NCI-H748 treated with DMSO at 0.1 percent for 48 hours (cell line): ENCODE data around the gene TEF.

Experiments used
- DNase-seq: peaks from one replicate; lab custom pipeline; 2025; lab: John Stamatoyannopoulos, UW

Gene TEF, protein sequence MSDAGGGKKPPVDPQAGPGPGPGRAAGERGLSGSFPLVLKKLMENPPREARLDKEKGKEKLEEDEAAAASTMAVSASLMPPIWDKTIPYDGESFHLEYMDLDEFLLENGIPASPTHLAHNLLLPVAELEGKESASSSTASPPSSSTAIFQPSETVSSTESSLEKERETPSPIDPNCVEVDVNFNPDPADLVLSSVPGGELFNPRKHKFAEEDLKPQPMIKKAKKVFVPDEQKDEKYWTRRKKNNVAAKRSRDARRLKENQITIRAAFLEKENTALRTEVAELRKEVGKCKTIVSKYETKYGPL

DNA sequence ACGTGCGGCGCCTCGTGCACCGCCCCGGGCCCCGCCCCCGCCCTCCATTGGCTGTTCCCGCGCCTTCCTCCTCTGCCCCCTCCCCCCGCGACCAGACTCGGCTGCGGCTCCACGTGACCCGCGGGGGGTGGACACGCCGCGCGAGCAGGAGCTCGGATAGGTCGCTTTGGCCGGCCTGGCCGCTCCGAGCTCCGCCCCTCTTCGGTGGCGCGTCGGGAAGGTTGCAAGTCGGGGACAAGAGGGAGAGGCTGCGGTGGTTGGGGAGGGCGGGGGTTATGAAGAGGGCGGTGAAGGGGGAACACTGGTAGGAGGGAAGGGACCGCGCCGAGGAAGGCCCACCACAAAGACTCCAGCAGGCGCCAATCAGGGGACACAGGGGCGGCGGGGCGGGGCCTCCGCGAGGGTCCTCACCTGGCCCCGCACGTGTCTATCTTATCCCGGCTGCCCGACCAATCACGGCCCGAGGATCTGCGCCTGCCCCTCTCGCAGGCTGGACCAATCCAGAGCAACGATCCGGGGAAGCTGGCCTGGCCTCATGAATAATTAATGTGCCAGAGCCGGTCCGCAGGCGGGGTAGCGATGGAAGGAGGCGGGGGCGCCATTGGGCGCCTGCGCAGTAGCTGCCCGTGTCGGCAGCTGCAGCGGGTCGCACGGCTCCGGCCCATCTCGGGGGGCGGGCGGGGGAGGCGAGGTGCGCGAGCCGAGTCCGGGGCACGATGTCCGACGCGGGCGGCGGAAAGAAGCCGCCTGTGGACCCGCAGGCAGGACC is at the start of gene TEF:
TEF (plus strand) TSS at position 614 of the 769 bp plus-strand sequence; CDS start at position 717, 103 bp downstream.
- DNase-seq = peak; percentile 98

DNA sequence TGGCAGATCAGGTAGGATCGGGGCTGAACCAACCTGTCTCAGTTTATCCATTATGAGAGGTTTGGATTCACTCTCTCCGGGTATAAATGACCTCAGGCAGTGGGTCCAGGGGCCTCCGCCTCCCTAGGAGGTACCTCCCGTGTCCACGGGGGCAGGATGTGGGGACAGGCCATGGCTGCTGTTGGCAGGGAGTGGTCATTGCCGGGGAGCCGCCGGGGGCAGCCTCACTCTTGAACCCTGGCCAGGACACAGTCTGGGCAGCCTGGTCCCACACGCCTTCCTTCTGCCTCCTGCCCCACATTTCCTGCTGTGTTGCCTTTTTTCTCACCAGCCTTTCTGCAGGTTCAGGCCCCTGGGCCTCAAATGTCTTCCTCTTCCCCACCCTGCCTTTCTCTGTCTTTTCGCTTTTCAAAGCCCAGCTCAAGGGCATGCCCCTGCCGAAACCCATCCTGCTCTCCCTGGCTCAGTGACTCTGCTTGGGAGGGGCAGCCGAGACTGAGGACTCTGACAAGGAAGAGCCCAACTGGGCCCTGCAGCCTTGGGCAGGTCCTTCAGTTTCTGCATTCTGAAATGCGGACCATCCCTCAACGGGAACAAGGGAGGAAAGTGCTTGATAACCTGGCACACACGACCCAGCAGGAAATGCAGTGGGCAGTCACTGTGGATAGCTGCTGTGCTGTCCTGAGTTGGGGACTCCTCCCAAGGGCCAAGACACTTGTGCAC is 49.4 kb upstream of the TEF start:
- DNase-seq = no peak

DNA sequence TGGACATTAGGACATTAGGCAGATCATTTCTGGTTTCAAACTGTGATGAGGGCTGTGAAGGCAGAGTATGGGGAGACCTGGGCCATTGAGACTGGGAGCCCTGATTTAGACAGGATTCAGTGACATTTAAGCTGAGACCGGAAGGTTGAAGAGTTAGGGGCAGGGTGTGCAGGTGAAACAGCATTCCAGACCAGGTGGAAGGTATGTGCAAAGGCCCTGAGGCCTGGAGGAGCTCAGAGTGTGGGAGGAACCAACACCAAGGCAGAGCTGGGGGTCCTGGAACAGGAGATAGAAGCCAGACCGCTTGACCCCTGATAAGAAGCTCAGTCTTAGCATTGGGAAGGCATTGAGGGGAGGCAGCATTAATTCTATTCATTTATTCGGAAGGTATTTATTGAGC is 47.9 kb upstream of the TEF start:
- no peak for DNase-seq

DNA sequence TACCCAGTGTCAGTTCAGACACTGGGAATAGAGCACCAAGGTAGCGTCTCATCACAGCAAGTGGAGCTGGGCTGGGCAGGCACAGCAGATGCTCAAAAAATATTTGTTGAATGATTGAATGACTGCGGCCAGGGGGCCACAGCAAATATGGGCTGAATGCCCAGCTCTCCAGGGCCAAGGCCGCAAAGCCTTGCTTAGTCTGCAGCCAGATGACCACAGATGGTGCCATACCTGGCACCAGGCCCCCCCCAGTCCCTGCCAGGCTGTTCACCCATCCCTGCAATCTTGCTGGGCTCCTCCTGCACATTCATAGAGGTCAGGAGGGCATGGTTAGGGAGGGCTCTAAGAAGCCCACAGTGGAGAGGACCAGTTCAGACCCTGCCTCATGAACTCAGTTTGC is 47.5 kb upstream of the TEF start:
- no peak for DNase-seq

DNA sequence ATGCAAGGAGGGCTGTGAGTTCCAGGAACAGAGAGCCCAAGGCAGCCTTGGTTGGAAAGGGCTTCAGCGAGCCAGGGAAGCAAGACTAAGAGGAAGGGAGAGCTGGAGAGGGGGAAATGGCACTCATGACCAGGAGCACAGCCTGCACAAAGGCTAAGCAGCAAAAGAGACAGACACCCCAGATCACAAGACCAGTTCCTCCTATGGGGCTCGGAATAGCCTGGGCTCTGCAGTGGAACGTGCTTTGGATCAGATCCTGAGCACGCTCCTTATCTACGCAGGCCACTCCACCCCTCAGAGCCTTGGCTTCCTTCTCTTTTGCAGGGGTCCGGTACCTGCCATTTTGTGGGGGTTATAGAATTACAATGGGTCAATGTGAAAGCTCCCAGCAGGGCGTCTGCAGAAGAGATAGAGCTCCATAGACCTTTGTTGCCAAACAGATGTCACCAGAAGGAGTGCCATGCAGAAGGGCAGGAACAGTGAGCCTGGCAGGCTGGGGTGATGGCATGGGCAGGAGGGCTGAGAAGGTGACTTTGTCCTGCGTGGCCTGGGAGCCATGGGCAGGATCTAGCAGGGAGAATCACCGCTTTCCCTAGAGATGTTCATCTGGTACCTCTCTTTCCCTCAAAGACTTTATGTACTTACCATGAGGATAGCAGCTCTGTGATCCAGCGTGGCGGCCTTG is 46.6 kb upstream of the TEF start:
- no peak for DNase-seq

DNA sequence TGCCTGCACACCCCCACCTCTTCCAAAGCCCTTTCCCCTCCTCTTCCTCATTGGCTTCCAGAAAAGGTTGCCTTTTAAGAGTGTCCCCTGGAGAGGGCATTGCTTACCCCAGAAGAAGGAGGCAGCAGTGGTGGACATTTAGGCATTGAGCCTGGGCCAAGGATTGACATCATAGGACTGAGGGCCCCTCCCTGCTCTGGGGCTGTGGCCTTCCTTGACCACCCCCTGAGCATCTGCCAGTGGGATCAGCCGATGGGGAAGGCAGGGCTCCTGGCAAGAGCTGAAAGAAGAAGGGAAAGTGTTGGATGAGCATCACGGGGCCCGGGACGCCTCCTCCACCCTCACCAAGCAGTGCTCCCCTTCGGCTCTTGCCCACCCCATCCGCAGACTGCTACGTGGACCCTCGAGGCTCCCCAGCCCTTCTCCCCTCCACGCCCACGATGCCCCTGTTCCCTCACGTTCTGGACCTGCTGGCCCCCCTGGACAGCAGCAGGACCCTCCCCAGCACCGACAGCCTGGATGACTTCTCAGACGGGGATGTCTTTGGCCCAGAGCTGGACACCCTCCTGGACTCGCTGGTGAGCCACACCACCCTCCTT is 43.0 kb upstream of the TEF start:
- DNase-seq = no peak

DNA sequence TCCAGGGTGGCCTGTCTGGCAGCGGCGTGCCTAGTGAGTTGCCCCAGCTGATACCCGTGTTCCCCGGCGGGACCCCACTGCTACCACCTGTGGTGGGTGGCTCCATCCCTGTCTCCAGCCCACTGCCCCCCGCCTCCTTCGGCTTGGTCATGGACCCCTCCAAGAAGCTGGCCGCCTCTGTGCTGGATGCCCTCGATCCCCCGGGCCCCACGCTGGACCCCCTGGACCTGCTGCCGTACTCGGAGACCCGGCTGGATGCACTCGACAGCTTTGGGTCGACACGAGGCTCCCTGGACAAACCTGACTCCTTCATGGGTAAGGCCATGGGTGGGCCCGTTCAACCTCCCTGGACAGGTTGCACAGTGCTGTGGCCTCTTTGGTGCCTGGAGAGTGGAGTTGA is 41.9 kb upstream of the TEF start:
- DNase-seq = no peak

DNA sequence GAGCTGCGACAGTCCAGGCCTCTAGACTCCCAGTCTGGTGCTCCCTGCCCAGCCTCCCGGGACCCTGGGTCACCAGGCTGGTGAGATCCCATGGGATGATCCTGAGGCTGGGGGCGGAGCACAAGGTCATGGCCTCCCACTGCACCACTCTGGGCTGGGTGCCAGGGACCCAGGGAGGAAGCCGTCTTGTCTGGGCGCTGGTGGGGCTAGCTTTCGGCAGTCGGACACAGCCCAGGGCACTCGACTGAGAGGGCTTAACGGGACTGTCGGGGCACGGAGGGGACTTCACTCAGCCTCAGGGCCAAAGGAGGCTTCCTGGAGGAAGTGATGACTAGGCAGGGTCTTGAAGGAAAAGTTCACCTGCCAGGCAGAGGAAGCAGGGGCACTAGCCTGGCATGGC is 41.4 kb upstream of the TEF start:
- no peak for DNase-seq

DNA sequence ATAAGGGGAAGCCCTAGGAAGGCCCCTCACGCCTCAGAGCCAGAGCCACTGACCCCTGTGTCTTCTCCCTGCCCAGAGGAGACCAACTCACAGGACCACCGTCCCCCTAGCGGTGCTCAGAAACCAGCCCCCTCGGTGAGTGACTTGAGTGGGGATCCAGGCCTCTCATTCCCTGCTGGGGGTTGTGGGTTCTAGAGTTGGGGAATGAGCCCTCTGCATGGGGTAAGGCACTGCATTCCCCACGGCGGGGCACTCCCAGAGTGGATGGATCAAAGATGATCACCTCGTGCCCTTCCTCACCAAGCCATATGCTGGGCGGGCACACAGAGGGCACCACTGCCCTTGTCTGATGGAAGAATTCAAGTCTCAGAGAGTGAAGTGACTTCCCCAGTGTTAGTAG is 40.7 kb upstream of the TEF start:
- no peak for DNase-seq

DNA sequence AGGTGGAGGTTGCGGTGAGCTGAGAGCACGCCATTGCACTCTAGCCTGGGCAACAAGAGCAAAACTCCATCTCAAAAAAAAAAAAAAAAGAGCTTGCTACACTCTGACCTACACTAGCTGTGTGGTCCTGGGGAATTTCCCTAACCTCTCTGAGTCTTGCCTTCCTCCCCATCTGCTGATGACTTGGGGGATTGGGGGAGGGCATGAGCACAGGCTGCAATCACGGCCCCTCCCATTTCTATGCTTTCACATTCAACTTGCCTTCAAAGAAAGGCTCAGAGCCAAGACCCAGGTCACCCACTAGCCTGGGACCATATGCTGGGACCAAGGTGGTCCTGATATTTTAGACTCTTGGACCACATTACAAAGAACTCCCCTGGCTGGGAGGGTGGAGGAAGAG is 39.8 kb upstream of the TEF start:
- no peak for DNase-seq

DNA sequence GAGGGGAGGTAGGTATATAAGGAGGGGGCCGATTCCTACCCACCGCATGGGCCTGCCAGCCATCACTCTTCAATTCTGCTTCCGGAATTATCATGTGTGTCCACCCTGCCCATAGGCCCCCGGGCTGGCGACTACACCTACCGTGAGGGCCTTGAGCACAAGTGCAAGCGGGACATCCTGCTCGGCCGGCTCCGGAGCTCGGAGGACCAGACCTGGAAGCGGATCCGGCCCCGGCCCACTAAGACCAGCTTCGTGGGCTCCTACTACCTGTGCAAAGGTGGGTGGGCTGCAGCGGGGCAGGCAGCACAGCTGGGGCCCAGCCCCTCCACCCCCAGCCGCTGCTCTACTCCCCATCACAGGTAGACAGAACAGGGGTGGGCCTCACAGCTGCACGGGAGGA is 38.4 kb upstream of the TEF start:
- no peak for DNase-seq

DNA sequence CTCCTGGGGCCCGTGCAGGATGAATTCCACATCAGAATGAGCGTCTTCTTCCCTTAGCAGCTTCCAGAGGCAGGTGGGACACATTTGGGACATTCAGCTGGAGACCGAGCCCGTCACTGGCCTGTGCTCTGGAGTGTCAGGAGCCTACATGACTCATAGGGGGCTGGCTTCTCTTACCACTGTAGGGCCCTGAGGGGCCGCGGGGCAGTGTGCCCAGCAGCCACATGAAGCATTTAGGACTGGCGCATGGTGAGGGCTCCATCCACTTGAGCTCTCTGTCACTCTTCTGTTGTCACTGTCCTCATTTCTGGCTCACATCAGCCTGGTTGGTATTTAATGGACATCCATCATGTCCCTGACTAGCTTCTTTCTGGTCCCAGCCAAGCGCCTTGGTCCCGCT is 38.0 kb upstream of the TEF start:
- DNase-seq = no peak

DNA sequence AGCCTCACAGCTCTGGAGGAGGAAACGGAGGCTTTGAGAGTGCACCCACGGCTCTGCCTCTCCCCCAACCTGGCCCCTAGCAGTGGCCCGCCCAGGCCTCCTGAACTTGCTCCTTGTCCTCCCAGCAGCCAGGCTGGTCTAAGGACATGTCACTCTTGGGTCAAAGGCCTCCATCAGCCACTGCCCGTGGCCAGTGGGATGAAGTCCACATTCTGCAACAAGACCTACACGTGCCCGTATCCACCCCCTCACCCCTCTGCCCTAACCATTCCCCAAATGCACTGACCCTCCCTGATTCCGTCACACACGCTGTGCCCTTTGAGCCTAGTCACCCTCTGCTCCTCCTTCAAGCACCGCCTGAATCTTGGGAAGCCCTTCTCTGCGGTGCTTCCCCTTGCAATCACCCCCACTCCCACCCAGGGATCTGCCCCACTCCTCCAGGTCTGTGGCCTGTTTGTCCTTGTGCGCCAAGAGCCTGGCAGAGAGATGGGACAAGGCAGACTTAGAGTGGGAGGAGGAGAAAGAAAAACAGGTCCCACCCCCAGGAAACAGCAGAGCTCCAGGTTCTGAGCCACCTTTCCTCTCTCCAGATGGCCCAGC is 37.5 kb upstream of the TEF start:
- DNase-seq = no peak

DNA sequence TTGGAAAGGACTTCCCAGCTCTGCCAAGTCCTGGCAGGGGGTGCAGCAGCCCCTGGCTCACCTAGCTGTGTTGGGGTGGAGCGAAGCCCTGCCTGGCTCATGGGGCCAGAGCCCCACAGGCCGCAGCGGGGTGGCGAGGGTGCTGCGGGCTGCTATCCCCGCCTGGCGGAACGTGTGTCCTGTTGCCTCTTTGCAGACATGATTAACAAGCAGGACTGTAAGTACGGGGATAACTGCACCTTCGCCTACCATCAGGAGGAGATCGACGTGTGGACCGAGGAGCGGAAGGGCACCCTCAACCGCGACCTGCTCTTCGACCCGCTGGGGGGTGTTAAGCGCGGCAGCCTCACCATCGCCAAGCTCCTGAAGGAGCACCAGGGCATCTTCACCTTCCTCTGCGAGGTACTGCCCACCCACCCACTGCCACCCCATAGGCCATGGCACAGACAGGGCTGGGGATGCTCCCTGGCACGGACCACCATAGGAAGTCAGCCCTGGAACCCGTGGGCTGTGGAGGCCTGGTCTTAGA is 35.9 kb upstream of the TEF start:
- no peak for DNase-seq

DNA sequence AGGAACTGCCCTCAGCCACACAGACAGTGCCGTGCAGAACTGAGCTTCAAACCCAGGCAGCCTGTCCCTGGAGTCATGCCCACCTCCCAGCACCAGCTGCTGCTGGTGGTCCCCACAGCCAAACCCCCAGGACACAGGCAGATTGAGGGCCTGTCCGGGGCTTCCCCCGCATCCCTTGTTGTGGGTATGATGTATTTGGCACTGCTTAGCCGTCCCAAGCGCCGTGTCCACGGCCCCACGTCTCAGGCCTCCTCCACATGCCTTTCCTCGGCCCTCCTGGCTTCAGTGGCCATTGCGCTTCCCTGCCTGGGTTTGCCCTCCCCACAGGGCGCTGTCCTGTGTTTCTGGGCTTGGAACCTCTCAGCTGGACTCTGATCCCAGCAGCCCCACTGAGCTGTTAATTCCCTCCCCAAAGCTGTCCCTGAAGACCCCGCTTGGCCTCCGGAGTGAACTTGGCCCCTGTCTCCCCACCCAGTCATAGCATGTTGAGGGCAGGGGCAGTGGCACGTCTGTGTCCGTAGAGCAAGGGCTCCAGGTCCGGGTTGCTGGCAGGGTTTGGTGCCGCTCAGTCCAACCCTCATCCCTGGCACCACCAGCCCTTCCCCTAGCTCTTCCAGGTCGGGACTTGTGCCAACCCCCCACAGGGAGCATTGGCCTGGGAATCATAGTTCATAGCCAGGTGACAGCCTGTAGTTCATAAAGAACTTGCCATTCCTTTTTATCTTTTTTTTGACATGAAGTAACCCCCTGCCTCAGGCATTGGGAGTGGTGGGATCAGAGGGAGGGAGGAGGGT is 34.5 kb upstream of the TEF start:
- no peak for DNase-seq

DNA sequence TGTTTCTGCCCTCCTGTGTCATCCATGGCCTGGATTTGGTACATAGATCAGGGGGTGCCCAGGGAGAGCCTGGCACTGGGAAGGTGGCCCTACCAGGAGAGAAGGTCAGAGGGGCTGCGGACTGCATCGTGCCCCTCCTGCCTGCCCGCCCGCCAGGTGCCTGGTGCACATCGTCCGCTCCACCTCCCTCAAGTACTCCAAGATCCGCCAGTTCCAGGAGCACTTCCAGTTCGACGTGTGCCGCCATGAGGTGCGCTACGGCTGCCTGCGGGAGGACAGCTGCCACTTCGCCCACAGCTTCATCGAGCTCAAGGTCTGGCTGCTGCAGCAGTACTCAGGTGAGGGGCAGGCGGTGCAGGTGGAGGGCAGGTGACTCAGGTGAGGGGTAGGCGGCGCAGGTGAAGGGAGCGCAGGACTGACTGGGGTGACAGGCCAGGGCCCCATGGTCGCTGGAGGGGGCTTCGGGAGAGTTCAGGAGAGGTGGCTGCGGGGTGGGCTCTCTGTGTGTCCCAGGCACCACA is 32.7 kb upstream of the TEF start:
- DNase-seq = no peak

DNA sequence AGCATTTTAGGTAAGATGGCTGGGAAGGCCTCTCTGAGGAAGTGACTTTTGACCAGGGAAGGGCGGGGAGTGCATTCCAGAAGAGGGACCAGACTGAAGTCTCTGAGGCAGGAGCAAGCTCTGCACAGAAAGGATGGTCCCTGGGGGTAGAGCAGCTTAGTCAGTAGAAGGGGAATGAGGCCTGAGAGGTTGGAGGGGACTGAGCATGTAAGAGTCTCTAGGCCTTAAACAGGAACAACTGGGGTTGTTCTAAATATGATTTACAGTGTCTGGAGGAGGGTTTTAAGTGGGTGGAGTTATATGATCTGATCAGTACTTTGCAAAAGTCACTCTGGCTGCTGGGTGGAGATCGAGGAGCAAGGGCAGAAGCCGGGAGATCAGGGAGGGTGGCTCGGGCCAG is 31.7 kb upstream of the TEF start:
- DNase-seq = no peak

DNA sequence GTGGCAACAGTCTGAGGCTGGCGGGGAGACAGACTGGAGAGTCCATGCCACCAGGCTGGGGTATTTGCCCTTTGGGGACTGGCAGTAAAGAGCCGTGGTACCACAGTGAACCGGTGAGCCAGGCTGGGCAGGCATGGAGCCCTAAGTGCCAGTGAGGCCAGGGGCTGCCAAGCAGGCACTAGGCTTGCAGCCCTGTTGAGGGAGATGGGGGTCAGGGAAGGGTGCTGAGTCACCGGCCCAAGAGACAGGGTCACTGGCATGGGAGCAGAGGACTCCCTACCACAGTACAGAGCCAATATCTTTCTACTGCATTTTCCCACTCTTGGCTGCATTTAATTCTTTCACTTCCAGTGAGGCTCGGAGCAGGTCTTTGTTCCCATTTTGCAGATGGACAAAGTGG is 30.7 kb upstream of the TEF start:
- no peak for DNase-seq

DNA sequence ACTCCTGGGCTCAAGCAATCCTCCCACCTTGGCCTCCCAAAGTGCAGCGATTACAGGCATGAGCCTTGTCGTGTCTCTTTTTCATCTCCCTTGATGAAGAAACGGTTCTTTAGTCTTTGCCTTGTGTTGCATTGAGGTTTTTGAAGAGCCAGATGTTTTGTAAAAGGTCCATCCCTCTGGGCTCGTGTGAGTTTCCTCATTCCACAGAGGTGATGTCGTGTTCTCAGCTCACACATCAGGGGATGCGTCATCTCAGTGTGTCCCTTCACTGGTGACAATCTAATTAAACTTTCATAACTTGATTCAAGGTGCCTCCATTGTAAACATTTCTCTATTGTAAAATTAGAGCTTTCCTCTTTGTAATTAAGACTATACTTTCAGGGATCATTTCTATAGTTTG is 29.7 kb upstream of the TEF start:
- no peak for DNase-seq

DNA sequence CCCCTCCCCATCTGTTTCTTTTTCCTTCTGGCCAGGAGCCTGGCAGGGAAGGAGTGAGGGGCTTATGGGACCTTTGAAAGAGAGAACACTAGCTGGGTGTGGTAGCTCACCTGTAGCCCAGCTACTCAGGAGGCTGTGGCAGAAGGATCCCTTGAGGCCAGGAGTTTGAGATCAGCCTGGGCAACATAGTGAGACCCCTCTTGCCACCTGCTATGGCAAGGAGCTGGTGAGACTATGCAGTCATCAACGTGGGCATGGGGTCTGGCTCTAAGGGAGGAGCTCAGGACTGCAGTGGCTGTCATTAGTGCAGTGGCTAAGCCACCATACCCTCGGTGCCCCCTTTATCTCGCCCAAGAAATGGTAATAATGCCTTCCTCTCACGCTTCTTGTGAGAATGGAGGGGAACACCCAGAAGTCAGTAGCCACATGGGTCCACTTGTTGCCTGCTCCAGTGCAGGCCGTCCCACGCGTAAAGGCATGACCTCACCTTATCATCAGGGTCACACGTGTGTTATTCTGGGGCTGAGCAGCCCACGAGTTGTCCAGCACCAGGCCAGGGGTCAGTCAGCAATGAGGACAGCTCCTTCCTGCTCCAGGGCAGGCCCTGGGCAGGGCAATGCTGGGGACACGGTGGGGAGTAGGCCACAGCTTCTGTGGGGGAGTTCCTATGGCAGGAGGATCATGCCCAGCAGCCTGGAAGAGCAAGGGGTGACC is 27.7 kb upstream of the TEF start:
- no peak for DNase-seq
